GM18868 (cell line): Measurements from ENCODE around the gene NAA80.
A peak's percentile ranks its signal among the peaks of the same experiment; 100 is the strongest.

Experiments used
- ATAC-seq: cut with Tn5 transposase; IDR thresholded peaks from one replicate; pipeline ENCODE4 v1.9.1; 2021; ENCODE audit warnings: mild to moderate bottlenecking, moderate library complexity; ENCODE audit not compliant: unreplicated experiment

NAA80 gene

DNA sequence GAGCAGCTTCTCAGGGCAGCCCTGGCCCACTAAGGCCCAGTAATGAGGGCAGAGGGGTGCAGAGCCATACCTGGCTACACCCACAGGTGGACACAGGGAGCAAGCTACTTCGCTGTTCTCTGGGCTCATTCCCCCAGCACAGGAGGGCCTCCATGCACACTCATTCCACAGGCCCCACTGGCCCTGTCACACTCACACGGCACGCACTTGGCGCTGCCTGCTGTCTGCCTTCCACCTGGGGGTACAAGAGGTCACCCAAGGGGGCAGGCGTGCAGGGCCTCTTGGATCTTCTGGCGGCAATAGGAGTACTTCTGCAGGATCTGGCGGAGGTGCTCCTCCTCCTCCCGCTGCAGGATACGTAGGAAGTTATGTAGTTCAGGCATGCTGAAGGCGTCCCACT lies 31.1 kb upstream of the NAA80 start:
- no peak for ATAC-seq

DNA sequence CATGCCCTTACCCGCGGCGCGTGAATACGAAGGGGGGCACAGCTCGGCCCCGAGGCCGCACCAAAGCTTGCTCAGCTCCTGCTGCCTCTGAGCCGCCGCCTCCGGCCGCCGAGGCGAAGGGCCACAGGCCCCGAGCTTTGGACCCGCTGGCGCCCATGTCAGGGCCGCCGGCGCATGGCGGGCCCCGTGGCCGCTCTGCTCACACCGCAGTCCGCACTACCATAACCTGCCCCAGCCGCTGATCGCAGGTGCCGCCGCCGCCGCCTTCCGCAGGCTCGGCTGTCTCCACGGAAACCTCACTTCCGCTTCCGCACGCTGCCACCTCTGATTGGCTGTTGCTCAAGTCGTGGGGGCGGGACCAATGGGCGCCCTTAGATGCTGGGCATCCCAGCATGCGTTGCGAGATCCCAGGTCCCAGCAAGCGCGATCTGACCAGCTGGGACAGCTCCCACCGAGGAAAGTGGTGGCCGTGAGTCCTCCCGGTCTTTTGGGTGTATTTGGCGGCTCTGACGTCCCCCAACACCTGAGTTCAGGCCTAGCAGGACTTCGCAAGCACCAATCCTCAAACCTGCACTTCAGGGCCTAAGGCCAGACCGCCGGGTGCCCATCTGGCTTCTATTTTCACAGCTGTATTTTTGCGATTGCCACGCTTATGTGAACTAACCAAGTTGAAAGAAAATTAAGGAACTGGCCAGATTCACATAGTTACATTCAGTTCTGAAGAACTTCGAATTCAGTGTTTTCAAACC lies 28.9 kb upstream of the NAA80 start, which contains the start of gene TUSC2:
Gene TUSC2, minus strand, starts transcription at position 281 of the 749 bp plus-strand sequence. Its CDS starts 124 bp downstream, at position 157.
- ATAC-seq: peak; percentile 95

DNA sequence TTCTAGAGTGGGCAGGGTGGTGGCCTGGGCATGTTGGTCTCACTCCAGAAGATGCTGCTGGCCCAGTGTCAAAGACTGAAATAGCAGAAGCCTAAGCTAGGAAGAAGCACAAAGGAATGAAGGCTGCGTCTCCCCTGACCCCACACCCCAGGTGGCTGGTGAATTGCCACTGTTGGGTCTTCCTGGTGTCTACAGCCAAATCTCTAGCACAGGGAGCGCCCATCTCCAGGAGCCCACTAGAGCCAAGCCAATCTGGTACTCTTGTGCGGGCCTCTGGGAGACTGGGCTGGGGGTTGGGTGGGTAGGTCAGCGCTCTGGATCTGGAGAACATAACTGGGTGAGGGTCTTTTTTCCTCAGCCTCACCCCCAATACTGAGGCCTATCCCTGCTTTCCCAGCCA lies 27.9 kb upstream of the NAA80 start:
- no peak for ATAC-seq

DNA sequence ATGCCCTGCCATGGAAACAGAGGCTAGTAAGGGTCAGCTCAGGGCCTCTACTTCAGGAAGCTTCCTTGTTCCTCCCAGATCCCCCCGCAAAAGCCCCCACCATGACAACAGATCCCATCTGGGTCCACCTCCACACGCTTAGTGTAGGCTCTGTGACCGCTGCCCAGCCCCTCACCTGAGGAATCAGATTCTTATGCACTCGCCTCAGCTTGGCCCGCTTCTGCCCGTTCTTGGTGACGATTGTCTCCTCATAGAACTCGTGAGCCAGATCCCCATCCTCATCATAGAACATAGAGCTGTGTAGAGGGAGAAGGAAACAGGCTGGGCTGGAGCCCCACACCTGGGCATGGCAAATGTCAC lies 27.0 kb upstream of the NAA80 start:
- ATAC-seq: no peak

DNA sequence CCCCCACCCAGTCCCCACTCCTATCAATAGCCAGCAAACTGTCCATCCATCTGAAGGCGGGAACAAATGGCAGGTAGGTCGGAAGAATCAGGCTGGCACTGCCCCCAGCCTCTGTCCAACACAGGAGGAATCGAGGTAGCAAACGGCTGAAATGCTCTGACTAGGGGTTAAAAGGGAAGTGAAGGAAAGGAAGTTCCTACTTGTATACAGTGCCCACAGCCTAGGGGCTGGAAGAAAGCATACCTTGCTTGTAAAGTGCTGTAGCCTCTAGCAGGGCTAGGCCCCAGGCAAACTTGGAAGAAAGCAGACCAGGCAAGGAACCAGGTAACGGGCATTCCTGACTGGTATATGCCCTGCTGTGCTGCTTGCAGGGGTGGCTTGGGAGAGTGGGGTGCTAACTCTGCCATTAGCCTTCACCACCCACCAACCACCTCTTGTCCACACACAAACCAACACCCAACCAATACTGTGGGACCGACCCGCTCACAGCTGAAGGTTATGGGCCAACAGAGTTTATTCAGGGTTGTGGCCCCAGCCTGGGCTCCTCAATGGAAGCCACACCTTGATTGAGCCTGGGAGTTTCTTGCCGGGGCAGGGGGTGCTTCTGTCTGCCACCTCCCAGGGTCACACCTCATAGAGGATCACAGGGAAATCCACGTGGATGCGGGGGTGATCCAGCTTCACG lies 26.4 kb upstream of the NAA80 start:
- no peak for ATAC-seq

DNA sequence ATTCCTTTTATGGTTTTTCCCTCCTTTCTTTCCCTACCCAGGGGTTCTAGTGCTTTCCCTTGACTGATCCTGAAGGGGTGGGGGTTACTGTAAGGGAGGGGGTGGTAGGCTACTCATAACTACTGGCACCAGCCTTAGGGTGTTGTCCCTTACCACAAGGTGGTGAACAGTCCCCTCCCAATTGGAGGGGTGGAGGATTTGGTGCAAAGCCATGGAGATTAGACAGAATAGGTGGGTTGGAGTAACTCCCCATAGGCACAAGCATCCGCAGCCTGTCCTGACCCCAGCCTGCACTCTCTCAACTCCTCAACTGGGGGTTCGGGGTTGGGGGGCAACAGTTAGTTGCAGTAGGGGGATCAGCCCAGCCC lies 25.9 kb upstream of the NAA80 start:
- no peak for ATAC-seq

DNA sequence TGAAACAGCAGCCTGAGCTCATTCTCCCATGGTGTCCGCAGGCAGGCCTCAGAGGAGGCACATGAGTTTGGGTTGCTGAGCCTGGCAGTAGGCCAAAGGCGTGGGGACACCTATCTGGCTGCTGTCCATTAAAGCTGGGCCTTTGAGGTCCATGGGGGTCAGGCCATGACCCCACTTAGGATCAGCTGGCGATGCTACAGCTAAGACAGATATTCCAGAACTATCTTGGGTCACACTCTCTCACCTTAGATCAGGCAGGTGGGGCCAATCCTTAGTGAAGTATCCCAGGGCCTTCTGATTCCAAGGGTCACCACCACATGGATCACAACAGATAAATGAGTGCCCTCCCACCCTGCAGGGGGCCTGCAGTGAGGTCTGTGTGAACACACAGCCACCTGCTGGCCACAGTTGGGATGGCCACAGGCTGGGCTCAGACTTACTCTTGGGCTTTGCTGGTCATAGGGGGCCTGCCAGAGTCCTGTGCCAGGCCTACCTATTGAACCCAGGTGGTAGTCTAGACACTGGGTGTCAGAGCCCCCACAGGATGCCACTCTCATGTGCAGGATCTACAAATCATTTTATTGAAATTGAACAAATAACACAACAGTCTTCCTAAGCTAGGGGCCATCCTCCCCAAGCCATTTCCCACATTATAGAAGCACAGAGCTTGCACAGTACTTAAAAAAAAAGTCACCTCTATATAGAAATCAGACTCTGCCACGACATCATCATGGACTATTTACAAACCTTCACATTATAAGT lies 25.3 kb upstream of the NAA80 start:
- ATAC-seq: no peak

DNA sequence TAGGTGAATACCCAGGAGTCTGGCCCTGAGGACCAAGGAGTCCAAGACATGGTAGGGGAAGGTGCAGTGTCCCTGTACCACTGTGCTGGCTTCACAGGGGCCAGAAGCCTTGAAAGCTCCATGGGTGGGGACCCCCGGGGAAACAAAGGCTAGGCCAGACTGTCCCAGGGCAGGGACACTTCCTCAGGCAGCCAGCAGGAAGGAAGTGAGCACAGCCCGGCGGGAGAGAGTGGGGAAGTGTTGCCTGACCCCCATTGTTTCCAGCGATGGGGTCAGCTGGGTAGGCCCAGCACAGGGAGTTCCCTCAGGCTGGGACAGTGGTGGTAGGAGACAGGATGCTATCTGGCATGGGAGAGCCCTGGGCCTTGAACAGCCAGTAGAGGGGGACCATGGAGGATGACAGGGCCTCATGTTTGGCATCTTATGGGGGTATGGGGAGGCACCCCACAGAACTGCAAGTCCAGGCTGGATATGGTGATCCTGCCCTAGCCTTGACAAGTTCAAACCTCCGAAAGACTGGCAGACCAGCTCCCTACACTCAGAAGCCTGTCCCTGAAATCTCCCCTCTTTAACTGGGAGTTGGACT lies 24.5 kb upstream of the NAA80 start:
- ATAC-seq: no peak

DNA sequence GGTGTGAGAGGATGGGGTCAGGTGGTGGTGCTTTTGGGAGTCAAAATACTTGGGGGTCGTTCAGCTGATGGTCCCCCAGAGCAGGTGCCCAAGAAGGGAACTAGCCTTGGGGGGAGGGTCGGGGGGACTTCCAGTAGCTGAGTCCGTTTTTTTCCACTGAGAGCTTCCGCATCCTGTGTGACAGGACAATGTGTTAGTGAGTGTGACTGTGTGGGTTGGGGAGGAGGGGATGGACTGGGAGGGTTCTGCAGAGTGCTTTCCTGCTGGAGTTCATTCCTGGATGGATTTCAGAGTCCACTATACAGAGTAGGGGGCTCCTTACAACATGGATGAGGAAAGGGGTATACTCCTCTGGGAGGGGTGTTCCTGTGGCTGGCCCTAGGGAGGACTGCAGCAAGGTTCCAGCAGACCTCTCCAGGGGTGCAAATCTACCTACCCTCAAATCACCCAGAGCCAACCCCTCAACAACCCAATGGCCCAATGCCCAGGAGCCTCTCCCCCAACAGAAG lies 23.9 kb upstream of the NAA80 start:
- no peak for ATAC-seq

DNA sequence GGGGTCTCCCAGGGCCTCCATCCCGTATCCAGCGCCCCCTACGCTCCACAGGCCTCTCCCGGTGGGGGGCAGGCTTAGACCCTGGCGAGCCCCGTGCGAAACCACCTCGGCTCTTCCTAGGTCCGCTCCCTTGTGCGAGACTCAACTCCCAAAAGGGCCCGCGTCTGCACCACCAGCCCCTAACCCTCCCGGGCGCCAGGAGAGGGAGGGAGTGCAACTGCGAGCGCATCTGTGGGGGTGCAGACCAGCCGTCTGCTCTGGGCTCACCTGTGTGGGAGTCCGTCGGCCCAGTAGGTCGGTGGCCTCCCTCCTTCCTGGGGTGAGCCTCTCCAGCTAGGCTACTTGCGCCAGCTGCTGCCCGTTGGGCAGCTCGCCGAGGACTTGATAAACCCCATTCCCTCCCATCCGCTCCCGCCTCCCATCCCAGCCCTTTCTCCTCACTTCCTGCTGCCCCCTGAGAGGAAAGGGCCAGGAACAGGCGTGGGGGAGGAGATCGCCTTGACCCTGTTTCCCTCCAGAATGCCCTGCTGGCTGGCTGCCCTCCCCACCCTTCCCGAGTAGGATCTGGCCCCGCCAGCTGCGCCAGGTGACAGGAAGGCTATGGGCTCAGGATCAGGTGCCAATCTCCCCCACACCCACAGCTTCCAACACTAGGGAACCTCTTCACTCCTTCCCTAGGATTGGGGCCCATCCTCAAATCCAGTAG lies 23.3 kb upstream of the NAA80 start, which contains the start of gene HYAL2:
Gene HYAL2, minus strand, starts transcription at position 360 of the 706 bp plus-strand sequence. CDS start 2,256 bp downstream, outside the sequence.
- no peak for ATAC-seq

DNA sequence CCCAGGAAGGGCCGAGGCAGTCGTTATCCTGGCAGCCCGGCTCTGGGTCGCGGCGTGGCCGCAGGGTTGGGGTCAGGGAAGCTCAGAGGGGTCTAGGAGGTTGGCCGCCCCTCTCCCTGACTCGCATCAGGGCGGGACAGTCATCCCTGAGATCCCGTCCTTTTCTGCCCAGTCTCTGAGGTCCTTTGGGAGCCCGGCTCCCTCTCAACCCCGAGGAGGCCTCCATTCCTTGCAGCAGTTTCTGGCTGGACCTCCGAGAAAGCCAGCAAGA lies 22.8 kb upstream of the NAA80 start:
- ATAC-seq: no peak

DNA sequence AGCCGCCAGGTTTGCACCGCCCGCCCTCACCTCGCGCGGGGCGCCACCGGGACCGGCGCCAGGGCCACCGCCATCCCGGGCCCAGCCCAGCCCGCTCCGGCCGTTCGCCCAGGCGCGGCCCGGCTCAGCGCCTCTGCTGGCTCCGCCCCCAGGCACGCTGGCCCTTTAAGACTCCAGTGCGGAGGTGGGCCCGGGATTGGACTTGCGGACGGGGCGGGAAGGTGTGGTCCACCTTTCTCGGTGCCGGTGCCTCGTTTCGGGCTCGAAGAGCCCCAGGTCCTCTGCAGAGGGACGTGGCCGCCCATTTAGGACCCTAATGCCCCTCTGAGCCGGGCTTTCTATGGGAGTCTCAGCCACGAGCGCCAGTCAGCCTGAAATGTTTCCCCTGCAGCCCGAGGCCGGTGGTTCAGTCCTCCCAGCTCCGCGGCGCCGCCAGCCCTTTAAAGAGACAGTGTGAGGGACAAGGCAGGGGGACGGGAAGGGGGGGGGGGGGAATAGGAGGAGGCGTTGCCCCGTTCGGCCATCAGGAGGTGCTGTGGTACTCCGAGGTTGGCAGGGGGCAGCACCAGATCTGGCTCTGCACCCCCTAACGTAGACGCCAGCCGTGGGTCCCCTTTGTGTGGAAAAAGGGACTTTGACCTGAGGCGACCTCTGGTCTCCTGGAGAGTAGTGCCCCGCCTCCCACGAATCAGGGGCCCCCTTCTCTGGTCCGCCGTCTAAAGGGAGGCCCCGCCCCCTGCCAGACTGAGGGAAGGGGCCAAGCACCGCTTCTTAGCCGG lies 22.3 kb upstream of the NAA80 start:
- ATAC-seq: peak; percentile 80

DNA sequence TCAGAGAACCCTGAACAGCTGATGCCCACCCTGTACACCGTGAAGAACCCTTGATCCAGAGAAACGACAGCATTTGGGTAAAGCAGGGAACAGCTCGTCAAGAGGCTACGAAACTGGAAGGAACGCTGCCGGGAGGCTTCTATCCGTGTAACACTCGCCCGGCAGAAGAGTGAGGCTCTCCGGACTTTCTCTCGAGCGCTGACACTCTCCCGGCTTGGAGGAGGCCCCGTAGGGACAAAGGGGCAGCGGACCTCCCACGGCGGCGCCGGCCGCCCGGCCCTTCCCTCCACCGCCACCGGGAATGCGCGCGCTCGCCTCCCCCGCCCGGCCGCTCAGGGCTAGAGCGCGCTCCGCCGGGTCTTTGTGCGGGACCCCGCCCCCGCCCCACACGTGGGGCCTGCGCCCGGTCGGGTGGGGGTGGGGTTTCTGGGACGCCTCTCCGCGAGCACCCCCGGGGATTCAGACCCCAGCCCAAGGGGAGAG lies 21.7 kb upstream of the NAA80 start:
- ATAC-seq: peak; percentile 46

DNA sequence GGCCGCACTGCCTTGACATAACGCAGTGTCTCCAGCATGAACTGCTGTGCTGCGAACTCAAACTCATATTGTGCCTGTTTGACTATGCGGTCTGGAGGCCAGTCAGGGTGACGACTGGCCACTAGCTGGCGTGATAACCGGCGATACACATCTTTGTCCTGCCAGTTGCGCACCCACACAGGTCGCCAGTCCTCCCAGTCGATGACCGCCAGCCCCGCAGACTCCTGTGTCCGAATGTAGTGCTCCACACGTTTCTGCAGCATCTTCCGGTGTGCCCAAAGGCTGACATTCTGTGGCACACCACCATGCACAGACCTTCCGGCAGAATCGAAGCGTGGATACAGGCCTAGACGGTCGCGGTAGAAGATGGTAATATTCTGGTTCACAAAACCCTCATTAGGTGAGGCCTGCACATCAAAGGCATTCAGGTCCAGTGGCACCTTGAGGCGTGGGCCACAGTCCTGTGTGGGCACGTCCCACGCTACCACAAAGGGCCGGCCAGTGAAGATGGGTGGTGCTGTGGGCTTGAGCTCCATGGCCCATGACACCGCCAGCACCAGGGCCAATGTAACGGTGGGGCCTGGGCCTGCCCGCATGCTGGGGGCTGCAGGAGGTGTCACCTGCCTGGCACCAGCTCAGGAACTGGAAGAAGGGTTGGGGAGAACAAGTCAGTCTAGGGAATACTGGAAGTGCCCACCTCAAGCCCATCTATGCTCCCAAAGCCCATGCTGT lies 20.9 kb upstream of the NAA80 start:
- no peak for ATAC-seq

DNA sequence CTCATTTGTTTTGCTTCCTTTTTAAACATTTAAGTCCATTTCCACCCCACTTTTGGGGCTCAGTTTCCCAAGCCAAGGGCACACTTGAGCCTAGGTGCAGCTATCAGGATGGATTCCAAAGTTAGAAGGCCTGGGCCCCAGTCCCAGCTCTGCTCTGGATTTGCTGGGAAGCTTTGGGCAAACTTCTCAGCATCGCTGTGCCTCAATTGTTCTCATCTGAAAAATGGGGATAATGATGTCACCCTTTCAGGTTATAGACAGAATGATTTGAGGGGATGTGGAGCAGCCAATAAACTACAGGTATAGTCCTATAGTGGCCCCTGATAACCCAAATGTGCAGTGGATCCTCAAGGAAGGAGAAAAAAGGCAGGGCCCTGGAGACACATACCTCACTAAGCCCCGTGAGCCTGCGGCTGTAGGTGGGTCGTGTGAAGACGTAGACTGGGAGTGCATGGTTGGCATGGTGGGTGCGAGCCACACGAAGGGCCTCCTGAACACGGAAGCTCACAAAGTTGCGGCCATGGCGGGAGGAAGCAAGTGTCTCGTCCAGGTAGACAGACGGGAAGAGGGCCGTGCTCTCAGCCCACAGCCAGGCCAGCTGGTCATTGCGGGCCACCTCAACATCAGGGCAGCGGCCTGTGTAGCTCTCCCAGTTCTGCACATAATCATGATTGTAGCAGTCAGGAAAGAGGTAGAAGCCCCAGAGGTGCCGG lies 20.1 kb upstream of the NAA80 start:
- ATAC-seq: no peak

DNA sequence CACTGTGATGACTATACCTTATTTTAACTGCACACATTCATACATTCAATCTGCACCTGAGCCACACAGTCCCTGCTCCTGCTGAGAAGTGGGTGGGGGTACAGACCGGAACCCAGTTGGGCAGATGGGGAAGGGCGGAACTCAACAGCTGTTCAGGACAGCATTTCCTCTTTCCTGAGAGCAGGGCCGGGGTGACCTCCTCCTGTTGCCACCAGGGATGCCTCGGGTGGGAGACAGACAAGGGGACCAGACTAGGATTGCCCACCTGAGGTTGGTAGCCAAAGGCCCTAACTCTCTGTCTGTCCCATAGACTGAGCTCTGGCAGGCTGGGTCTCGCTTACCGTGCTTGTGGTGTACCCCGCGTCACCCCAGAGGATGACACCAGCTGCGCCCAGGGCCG lies 19.4 kb upstream of the NAA80 start:
- no peak for ATAC-seq

DNA sequence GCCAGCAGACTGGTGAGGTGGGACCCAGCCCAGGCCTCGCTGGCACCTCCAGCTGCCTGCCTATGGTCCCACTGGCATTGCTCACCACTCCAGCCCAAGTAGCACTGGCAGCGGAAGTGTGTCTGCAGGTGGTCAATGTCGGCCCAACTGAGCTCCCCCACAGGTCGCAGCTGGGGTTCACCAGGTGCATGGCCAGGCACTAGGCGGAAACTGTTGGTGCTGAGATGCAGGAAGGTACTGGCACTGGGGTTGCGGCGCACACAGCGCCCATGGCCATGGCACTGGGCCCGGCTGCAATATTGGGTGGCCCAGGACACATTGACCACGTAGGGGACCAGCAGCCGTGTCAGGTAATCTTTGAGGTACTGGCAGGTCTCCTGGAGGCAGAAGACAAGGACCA lies 19.0 kb upstream of the NAA80 start:
- no peak for ATAC-seq

DNA sequence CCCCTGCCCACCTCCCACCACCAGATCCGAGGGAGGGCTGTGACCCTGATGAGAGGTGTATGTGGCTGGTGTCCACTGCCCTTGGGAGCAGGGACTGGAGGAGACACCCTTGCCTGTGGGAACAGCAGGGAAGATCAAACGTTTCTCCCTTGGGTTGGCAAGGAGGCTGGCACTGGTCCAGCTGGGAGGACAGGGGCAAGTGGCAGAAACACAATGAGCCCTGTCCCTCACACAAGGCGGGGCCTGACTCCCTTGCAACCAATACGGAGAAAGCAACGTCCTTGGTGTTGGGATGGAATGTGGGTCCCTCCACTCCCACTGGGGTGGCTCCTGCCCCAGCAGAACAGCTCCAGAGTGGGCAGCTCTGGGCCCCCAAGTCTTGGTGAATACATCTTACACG lies 18.1 kb upstream of the NAA80 start:
- no peak for ATAC-seq
